ENCODE measurements around the gene DDX1.

DDX1 gene

DNA sequence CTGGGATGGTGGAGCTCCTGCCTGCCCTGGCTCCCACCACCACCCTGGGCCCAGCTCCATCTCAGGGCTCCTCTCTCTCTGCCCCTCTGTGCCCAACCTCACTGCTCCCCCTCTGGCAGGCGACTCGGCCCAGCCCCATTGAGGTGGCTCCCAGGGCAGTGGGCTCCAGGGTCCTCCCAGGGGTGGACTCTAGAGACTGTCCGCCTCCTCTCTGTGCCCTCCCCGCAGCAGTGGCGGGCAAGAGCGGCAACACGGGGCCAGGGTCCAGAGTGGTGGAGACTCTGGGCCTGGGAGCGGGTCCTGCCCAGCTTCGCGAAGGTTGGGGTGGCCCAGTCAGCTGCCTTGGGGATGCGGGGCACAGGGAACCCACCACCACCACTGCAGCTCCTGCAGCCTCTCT, 27.4 kb downstream of the DDX1 start:
- H2BK5ac ChIP-seq (ENCODE audit: low read depth, low read length, poor library complexity), result no peak overlapping the region
- no peak overlapping the region for H3K4me2 ChIP-seq (ENCODE audit: low read length)
- DNase-seq, result no peak
- H2BK12ac ChIP-seq (ENCODE audit: low read length), result no peak overlapping the region
- no peak overlapping the region for H4K12ac ChIP-seq (ENCODE audit: low read depth, low read length)
- no peaks in the 10 kb centered on the region for H3K27me3 ChIP-seq (ENCODE audit: insufficient read depth, low read length)
- H2AFZ ChIP-seq (ENCODE audit: insufficient read depth, low read length, poor library complexity), result peak overlapping the region; percentile 23
- WGBS (ENCODE audit: extremely low coverage, insufficient coverage, insufficient read length), result no CpG with 5 or more reads among the region's 11 CpGs
- no peak overlapping the region for H3K27ac ChIP-seq (ENCODE audit: low read depth, low read length)
- H3K23ac ChIP-seq (ENCODE audit: low read length), result no peak overlapping the region
- H3K14ac ChIP-seq (ENCODE audit: low read length), result no peak overlapping the region
- H2AK5ac ChIP-seq (ENCODE audit: low read length), result no peak overlapping the region
- no peaks in the 10 kb centered on the region for H3K4me1 ChIP-seq (ENCODE audit: control insufficient read depth in 1 of 2, insufficient read depth in 2 of 2, low read length in 2 of 2)
- H3K79me1 ChIP-seq (ENCODE audit: low read length), result no peaks in the 10 kb centered on the region
- H3K36me3 ChIP-seq (ENCODE audit: control insufficient read depth in 1 of 2, insufficient read depth in 2 of 2, low read length in 2 of 2), result peaks cover 23 to 28% of the 10 kb centered on the region in 2 experiments
- H2BK120ac ChIP-seq (ENCODE audit: insufficient read depth, low read length, poor library complexity), result no peak overlapping the region
- no peaks in the 10 kb centered on the region for H3K79me2 ChIP-seq (ENCODE audit: control insufficient read depth, insufficient read depth, low read length, poor library complexity)
- H3K9ac ChIP-seq (ENCODE audit: low read length), result no peak overlapping the region
- H3K4ac ChIP-seq (ENCODE audit: low read depth, low read length), result no peak overlapping the region
- no peak overlapping the region for H3K18ac ChIP-seq (ENCODE audit: low read length)
- H3K9me3 ChIP-seq (ENCODE audit: insufficient read depth, low read depth, low read length), result no peaks in the 10 kb centered on the region
- no peak overlapping the region for H3K4me3 ChIP-seq (ENCODE audit: low read depth, low read length)
- no peak overlapping the region for H4K8ac ChIP-seq (ENCODE audit: low read depth, low read length)
- no peak overlapping the region for H4K91ac ChIP-seq (ENCODE audit: low read depth, low read length)

DNA sequence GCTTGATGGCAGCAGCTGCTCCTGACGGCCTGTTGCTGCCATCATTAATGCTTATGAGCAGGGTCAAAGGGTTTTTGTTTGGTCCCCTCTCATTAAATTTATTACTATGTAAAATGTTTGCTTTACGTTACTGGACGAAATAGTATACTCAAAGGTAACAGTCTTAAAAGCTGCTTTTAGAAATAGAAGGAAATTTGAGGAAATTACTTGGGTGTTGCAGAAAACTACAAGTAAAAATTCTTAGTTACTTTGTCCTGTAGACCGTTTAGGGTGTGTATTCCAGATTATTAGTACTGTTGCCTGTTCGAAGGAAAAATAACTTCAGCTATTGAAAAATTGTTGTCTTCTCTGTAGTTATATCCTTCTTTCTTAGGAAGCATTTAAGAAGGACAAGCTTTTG, 27.8 kb downstream of the DDX1 start:
- H3K27me3 ChIP-seq (ENCODE audit: insufficient read depth, low read length), result no peaks in the 10 kb centered on the region

DNA sequence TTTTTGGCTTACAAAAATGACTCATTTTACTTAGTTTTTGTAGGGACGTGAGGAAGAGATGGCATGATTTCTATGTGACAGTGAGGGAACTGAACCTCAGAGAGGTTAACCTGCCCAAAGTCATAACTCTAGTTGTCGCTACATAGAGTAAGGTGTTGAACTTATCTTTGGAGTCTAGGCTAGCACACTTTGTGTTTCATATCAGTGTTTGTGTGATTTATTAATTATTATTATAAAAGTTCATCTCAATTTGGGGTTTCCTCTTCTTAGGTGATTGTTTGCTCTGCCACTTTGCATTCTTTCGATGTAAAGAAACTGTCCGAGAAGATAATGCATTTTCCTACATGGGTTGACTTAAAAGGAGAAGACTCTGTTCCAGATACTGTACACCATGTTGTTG, 28.3 kb downstream of the DDX1 start:
- H3K18ac ChIP-seq (ENCODE audit: low read length), result no peak overlapping the region
- H2BK120ac ChIP-seq (ENCODE audit: insufficient read depth, low read length, poor library complexity), result no peak overlapping the region
- no peak overlapping the region for H4K12ac ChIP-seq (ENCODE audit: low read depth, low read length)
- DNase-seq, result no peak
- no peak overlapping the region for H4K91ac ChIP-seq (ENCODE audit: low read depth, low read length)
- no peak overlapping the region for H3K27ac ChIP-seq (ENCODE audit: low read depth, low read length)
- H2AK5ac ChIP-seq (ENCODE audit: low read length), result no peak overlapping the region
- H2BK5ac ChIP-seq (ENCODE audit: low read depth, low read length, poor library complexity), result no peak overlapping the region
- WGBS (ENCODE audit: extremely low coverage, insufficient coverage, insufficient read length), result no CpG with 5 or more reads among the region's 4 CpGs
- no peaks in the 10 kb centered on the region for H3K79me2 ChIP-seq (ENCODE audit: control insufficient read depth, insufficient read depth, low read length, poor library complexity)
- H3K79me1 ChIP-seq (ENCODE audit: low read length), result no peaks in the 10 kb centered on the region
- H2BK12ac ChIP-seq (ENCODE audit: low read length), result no peak overlapping the region
- H4K8ac ChIP-seq (ENCODE audit: low read depth, low read length), result no peak overlapping the region
- no peak overlapping the region for H3K4ac ChIP-seq (ENCODE audit: low read depth, low read length)
- peaks cover 23 to 30% of the 10 kb centered on the region in 2 experiments for H3K36me3 ChIP-seq (ENCODE audit: control insufficient read depth in 1 of 2, insufficient read depth in 2 of 2, low read length in 2 of 2)
- no peak overlapping the region for H3K4me3 ChIP-seq (ENCODE audit: low read depth, low read length)
- no peaks in the 10 kb centered on the region for H3K4me1 ChIP-seq (ENCODE audit: control insufficient read depth in 1 of 2, insufficient read depth in 2 of 2, low read length in 2 of 2)
- no peak overlapping the region for H3K4me2 ChIP-seq (ENCODE audit: low read length)
- H3K9me3 ChIP-seq (ENCODE audit: insufficient read depth, low read depth, low read length), result no peaks in the 10 kb centered on the region
- H3K14ac ChIP-seq (ENCODE audit: low read length), result no peak overlapping the region
- H3K23ac ChIP-seq (ENCODE audit: low read length), result no peak overlapping the region
- no peak overlapping the region for H2AFZ ChIP-seq (ENCODE audit: insufficient read depth, low read length, poor library complexity)
- H3K9ac ChIP-seq (ENCODE audit: low read length), result no peak overlapping the region
- no peaks in the 10 kb centered on the region for H3K27me3 ChIP-seq (ENCODE audit: insufficient read depth, low read length)

More for the DNA sequence above, 27.8 kb downstream of the DDX1 start:
- Histone ChIP-seq H4K91ac (ENCODE audit: low read depth, low read length) (no peak overlapping the region), H3K79me1 (ENCODE audit: low read length) (no peaks in the 10 kb centered on the region), H3K23ac (ENCODE audit: low read length) (no peak overlapping the region), H3K79me2 (ENCODE audit: control insufficient read depth, insufficient read depth, low read length, poor library complexity) (no peaks in the 10 kb centered on the region), H3K9ac (ENCODE audit: low read length) (no peak overlapping the region), H3K9me3 (ENCODE audit: insufficient read depth, low read depth, low read length) (no peaks in the 10 kb centered on the region), H3K14ac (ENCODE audit: low read length) (no peak overlapping the region), H3K4me1 (ENCODE audit: control insufficient read depth in 1 of 2, insufficient read depth in 2 of 2, low read length in 2 of 2) (no peaks in the 10 kb centered on the region), H4K12ac (ENCODE audit: low read depth, low read length) (no peak overlapping the region), H3K4ac (ENCODE audit: low read depth, low read length) (no peak overlapping the region), H3K36me3 (ENCODE audit: control insufficient read depth in 1 of 2, insufficient read depth in 2 of 2, low read length in 2 of 2) (peaks cover 23 to 31% of the 10 kb centered on the region in 2 experiments), H3K27ac (ENCODE audit: low read depth, low read length) (no peak overlapping the region), H2BK5ac (ENCODE audit: low read depth, low read length, poor library complexity) (no peak overlapping the region), H3K18ac (ENCODE audit: low read length) (no peak overlapping the region), H2AFZ (ENCODE audit: insufficient read depth, low read length, poor library complexity) (peak overlapping the region; percentile 23), H3K4me3 (ENCODE audit: low read depth, low read length) (no peak overlapping the region), H2AK5ac (ENCODE audit: low read length) (no peak overlapping the region), H2BK120ac (ENCODE audit: insufficient read depth, low read length, poor library complexity) (no peak overlapping the region), H2BK12ac (ENCODE audit: low read length) (no peak overlapping the region), H3K4me2 (ENCODE audit: low read length) (no peak overlapping the region), H4K8ac (ENCODE audit: low read depth, low read length) (no peak overlapping the region)
- WGBS (ENCODE audit: extremely low coverage, insufficient coverage, insufficient read length), result no CpG with 5 or more reads among the region's 5 CpGs
- no peak for DNase-seq

DNA sequence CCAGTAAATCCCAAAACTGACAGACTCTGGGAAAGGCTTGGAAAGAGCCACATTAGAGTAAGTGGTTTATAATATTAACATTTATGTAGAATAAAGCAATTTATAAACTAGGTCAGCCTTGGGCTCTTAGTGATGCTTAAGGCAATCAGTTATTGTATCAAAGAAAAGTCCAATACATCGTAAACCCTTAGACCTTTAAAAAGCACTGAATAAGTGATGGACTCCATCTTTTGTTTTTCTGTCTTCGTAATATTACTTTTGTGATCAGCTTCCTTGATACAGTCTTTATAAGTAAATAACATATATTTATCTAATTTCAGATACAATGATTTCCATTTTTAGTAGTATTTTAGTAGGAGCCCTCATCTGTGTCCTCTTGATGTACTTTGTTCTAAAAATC, 28.7 kb downstream of the DDX1 start:
- H3K79me2 ChIP-seq (ENCODE audit: control insufficient read depth, insufficient read depth, low read length, poor library complexity), result no peaks in the 10 kb centered on the region
- no peak overlapping the region for H2AFZ ChIP-seq (ENCODE audit: insufficient read depth, low read length, poor library complexity)
- H4K12ac ChIP-seq (ENCODE audit: low read depth, low read length), result no peak overlapping the region
- no peak overlapping the region for H3K4me3 ChIP-seq (ENCODE audit: low read depth, low read length)
- H2AK5ac ChIP-seq (ENCODE audit: low read length), result no peak overlapping the region
- H3K4me2 ChIP-seq (ENCODE audit: low read length), result no peak overlapping the region
- H3K23ac ChIP-seq (ENCODE audit: low read length), result no peak overlapping the region
- no peaks in the 10 kb centered on the region for H3K79me1 ChIP-seq (ENCODE audit: low read length)
- H2BK5ac ChIP-seq (ENCODE audit: low read depth, low read length, poor library complexity), result no peak overlapping the region
- no peak overlapping the region for H4K91ac ChIP-seq (ENCODE audit: low read depth, low read length)
- H2BK12ac ChIP-seq (ENCODE audit: low read length), result no peak overlapping the region
- H3K9me3 ChIP-seq (ENCODE audit: insufficient read depth, low read depth, low read length), result no peaks in the 10 kb centered on the region
- H4K8ac ChIP-seq (ENCODE audit: low read depth, low read length), result no peak overlapping the region
- H3K4me1 ChIP-seq (ENCODE audit: control insufficient read depth in 1 of 2, insufficient read depth in 2 of 2, low read length in 2 of 2), result no peaks in the 10 kb centered on the region
- no peak for DNase-seq
- H3K4ac ChIP-seq (ENCODE audit: low read depth, low read length), result no peak overlapping the region
- H2BK120ac ChIP-seq (ENCODE audit: insufficient read depth, low read length, poor library complexity), result no peak overlapping the region
- H3K27ac ChIP-seq (ENCODE audit: low read depth, low read length), result no peak overlapping the region
- no peak overlapping the region for H3K9ac ChIP-seq (ENCODE audit: low read length)
- no peak overlapping the region for H3K14ac ChIP-seq (ENCODE audit: low read length)
- peaks cover 23 to 28% of the 10 kb centered on the region in 2 experiments for H3K36me3 ChIP-seq (ENCODE audit: control insufficient read depth in 1 of 2, insufficient read depth in 2 of 2, low read length in 2 of 2)
- no peak overlapping the region for H3K18ac ChIP-seq (ENCODE audit: low read length)
- H3K27me3 ChIP-seq (ENCODE audit: insufficient read depth, low read length), result no peaks in the 10 kb centered on the region
- no CpG with 5 or more reads among the region's 2 CpGs for WGBS (ENCODE audit: extremely low coverage, insufficient coverage, insufficient read length)

All from trophoblast cell (in vitro differentiated cells and primary cell).